Measurements from ENCODE around the gene CADPS2. TPM values are rescaled to one million over a fixed set of nuclear protein-coding genes. Genes with fewer than 3 reads are reported as not detected.

Gene CADPS2
- total RNA-seq = 10 to 100 TPM in 1 of 8 experiments, 1 to 10 TPM in 7; 1.3 to 89.1 (median 3.1) TPM

GRCh38 chr7:122886357-122887081, at the start of gene CADPS2:
Gene CADPS2 (minus strand): TSS chr7:122886460. CDS start chr7:122886337, 123 bp downstream.
- Histone ChIP-seq H3K4me1 (replicated peaks in 1 of 2) (no peaks in the 10 kb centered on the region), H3K27ac (peak within 1 kb of the TSS; percentile 19 to 75), H3K4me3 (peak within 1 kb of the TSS; percentile 69 to 84 (median 76))
- in situ Hi-C loops (cut with MboI; ENCODE audit: low pct_unique_long_range_greater_than_20kb in 2 of 9, low sequenced_read_pairs in 9 of 9, unreplicated experiment in 9 of 9) = loop anchor here in 1 of 9 experiments (25.0 kb wide), 1 partner anchor 276 kb away; no protein-coding TSS in a partner anchor
- peak; percentile 79 to 89 (median 84) for ATAC-seq (replicated peaks in 6 of 8)
- 0 to 17% (median 7%) methylated on average over 1 to 21 of the region's 73 CpGs; no CpG with 5 or more reads in 3 of the 10 experiments for WGBS, 10 experiments

GRCh38 chr7:122935620-122936019, 49.4 kb upstream of the CADPS2 start:
- Histone ChIP-seq H3K4me1 (replicated peaks in 1 of 2) (no peaks in the 10 kb centered on the region), H3K27ac (no peak overlapping the region), H3K4me3 (no peak overlapping the region)
- in situ Hi-C loops (cut with MboI; ENCODE audit: low pct_unique_long_range_greater_than_20kb in 2 of 9, low sequenced_read_pairs in 9 of 9, unreplicated experiment in 9 of 9) = no loop called here
- no peak for ATAC-seq (replicated peaks in 6 of 8)

GRCh38 chr7:122919643-122920181, 33.5 kb upstream of the CADPS2 start:
- in situ Hi-C loops (cut with MboI; ENCODE audit: low pct_unique_long_range_greater_than_20kb in 2 of 9, low sequenced_read_pairs in 9 of 9, unreplicated experiment in 9 of 9) = no loop called here
- no peak for ATAC-seq (replicated peaks in 6 of 8)

GRCh38 chr7:122914812-122915211, 28.6 kb upstream of the CADPS2 start:
- Histone ChIP-seq H3K27ac (no peak overlapping the region), H3K4me3 (no peak overlapping the region), H3K4me1 (replicated peaks in 1 of 2) (peaks cover 0 to 6% of the 10 kb centered on the region in 2 donors)
- in situ Hi-C loops (cut with MboI; ENCODE audit: low pct_unique_long_range_greater_than_20kb in 2 of 9, low sequenced_read_pairs in 9 of 9, unreplicated experiment in 9 of 9) = no loop called here
- 27 to 100% (median 87%) methylated on average over 1 to 7 of the region's 9 CpGs; no CpG with 5 or more reads in 2 of the 10 experiments for WGBS, 10 experiments
- ATAC-seq (replicated peaks in 6 of 8) = no peak

More at GRCh38 chr7:122919643-122920181, 33.5 kb upstream of the CADPS2 start:
- peaks cover 0 to 6% of the 10 kb centered on the region in 2 donors for H3K4me1 ChIP-seq (replicated peaks in 1 of 2)
- no peak overlapping the region for H3K4me3 ChIP-seq
- no peak overlapping the region for H3K27ac ChIP-seq

GRCh38 chr7:122913608-122914007, 27.3 kb upstream of the CADPS2 start:
- H3K4me3 ChIP-seq = no peak overlapping the region
- in situ Hi-C loops (cut with MboI; ENCODE audit: low pct_unique_long_range_greater_than_20kb in 2 of 9, low sequenced_read_pairs in 9 of 9, unreplicated experiment in 9 of 9) = no loop called here
- H3K4me1 ChIP-seq (replicated peaks in 1 of 2) = peaks cover 0 to 2% of the 10 kb centered on the region in 2 donors
- WGBS, 10 experiments = 21 to 100% (median 92%) methylated on average over 1 to 12 of the region's 15 CpGs; no CpG with 5 or more reads in 1 of the 10 experiments
- H3K27ac ChIP-seq = no peak overlapping the region
- no peak for ATAC-seq (replicated peaks in 6 of 8)

- ATAC-seq (replicated peaks in 6 of 8) = peak in 1 of 8 experiments; percentile 42
- WGBS, 10 experiments = 10 to 93% (median 86%) methylated on average over 3 to 4 of the region's 5 CpGs; no CpG with 5 or more reads in 2 of the 10 experiments
- no peak overlapping the region for H3K4me3 ChIP-seq
- no peak overlapping the region for H3K27ac ChIP-seq
- no peaks in the 10 kb centered on the region for H3K4me1 ChIP-seq (replicated peaks in 1 of 2)
- in situ Hi-C loops (cut with MboI; ENCODE audit: low pct_unique_long_range_greater_than_20kb in 2 of 9, low sequenced_read_pairs in 9 of 9, unreplicated experiment in 9 of 9) = no loop called here
These were observed 16.7 kb upstream of the CADPS2 start for GRCh38 chr7:122902751-122903495.

- ATAC-seq (replicated peaks in 6 of 8) = no peak
- Histone ChIP-seq H3K4me1 (replicated peaks in 1 of 2) (no peaks in the 10 kb centered on the region), H3K4me3 (no peak overlapping the region), H3K27ac (no peak overlapping the region)
- in situ Hi-C loops (cut with MboI; ENCODE audit: low pct_unique_long_range_greater_than_20kb in 2 of 9, low sequenced_read_pairs in 9 of 9, unreplicated experiment in 9 of 9) = no loop called here
- WGBS, 10 experiments = 0 to 78% (median 61%) methylated on average over 2 to 3 of the region's 3 CpGs; no CpG with 5 or more reads in 1 of the 10 experiments
These were observed 15.0 kb upstream of the CADPS2 start for GRCh38 chr7:122901250-122901649.

- 0 to 100% (median 63%) methylated on average over 1 to 2 of the region's 2 CpGs for WGBS, 10 experiments
These were observed 10.2 kb upstream of the CADPS2 start for GRCh38 chr7:122896509-122896908.

GRCh38 chr7:122893486-122893885, 7.2 kb upstream of the CADPS2 start:
- H3K27ac ChIP-seq = no peak overlapping the region
- in situ Hi-C loops (cut with MboI; ENCODE audit: low pct_unique_long_range_greater_than_20kb in 2 of 9, low sequenced_read_pairs in 9 of 9, unreplicated experiment in 9 of 9) = loop anchor here in 1 of 9 experiments (25.0 kb wide), 1 partner anchor 269 kb away; no protein-coding TSS in a partner anchor
- WGBS, 10 experiments = 21 to 100% (median 75%) methylated on average over 1 to 2 of the region's 2 CpGs; no CpG with 5 or more reads in 2 of the 10 experiments
- H3K4me3 ChIP-seq = no peak overlapping the region
- no peak for ATAC-seq (replicated peaks in 6 of 8)
- H3K4me1 ChIP-seq (replicated peaks in 1 of 2) = no peaks in the 10 kb centered on the region

More at GRCh38 chr7:122896509-122896908, 10.2 kb upstream of the CADPS2 start:
- Histone ChIP-seq H3K4me3 (no peak overlapping the region), H3K27ac (no peak overlapping the region), H3K4me1 (replicated peaks in 1 of 2) (no peaks in the 10 kb centered on the region)
- ATAC-seq (replicated peaks in 6 of 8) = no peak
- in situ Hi-C loops (cut with MboI; ENCODE audit: low pct_unique_long_range_greater_than_20kb in 2 of 9, low sequenced_read_pairs in 9 of 9, unreplicated experiment in 9 of 9) = loop anchor here in 1 of 9 experiments (25.0 kb wide), 1 partner anchor 266 kb away; no protein-coding TSS in a partner anchor

GRCh38 chr7:122889116-122889515, 2.9 kb upstream of the CADPS2 start:
- no peak overlapping the region for H3K4me3 ChIP-seq
- no peak overlapping the region for H3K27ac ChIP-seq
- ATAC-seq (replicated peaks in 6 of 8) = no peak
- no peaks in the 10 kb centered on the region for H3K4me1 ChIP-seq (replicated peaks in 1 of 2)
- in situ Hi-C loops (cut with MboI; ENCODE audit: low pct_unique_long_range_greater_than_20kb in 2 of 9, low sequenced_read_pairs in 9 of 9, unreplicated experiment in 9 of 9) = loop anchor here in 1 of 9 experiments (25.0 kb wide), 1 partner anchor 273 kb away; no protein-coding TSS in a partner anchor
- WGBS, 10 experiments = 60 to 100% (median 100%) methylated on average over 1 of the region's 1 CpG; no CpG with 5 or more reads in 4 of the 10 experiments

GRCh38 chr7:122887848-122888247, 1.6 kb upstream of the CADPS2 start:
- no peak overlapping the region for H3K27ac ChIP-seq
- H3K4me3 ChIP-seq = no peak overlapping the region
- H3K4me1 ChIP-seq (replicated peaks in 1 of 2) = no peaks in the 10 kb centered on the region
- no peak for ATAC-seq (replicated peaks in 6 of 8)
- in situ Hi-C loops (cut with MboI; ENCODE audit: low pct_unique_long_range_greater_than_20kb in 2 of 9, low sequenced_read_pairs in 9 of 9, unreplicated experiment in 9 of 9) = loop anchor here in 1 of 9 experiments (25.0 kb wide), 1 partner anchor 274 kb away; no protein-coding TSS in a partner anchor

- peak; percentile 5 to 60 (median 54) for ATAC-seq (replicated peaks in 6 of 8)
- H3K27ac ChIP-seq = no peak overlapping the region
- in situ Hi-C loops (cut with MboI; ENCODE audit: low pct_unique_long_range_greater_than_20kb in 2 of 9, low sequenced_read_pairs in 9 of 9, unreplicated experiment in 9 of 9) = loop anchor here in 1 of 9 experiments (25.0 kb wide), 1 partner anchor 275 kb away; no protein-coding TSS in a partner anchor
- peak overlapping the region; percentile 69 to 84 (median 76) for H3K4me3 ChIP-seq
- WGBS, 10 experiments = 0 to 5% (median 1%) methylated on average over 1 to 12 of the region's 12 CpGs
- H3K4me1 ChIP-seq (replicated peaks in 1 of 2) = no peaks in the 10 kb centered on the region
These were observed 938 bp upstream of the CADPS2 start for GRCh38 chr7:122887198-122887597.
